Measurements from ENCODE around the gene ALKBH5.

ALKBH5 gene

GRCh38 chr17:18194394-18194793 lies 10.8 kb downstream of the ALKBH5 start:
- no peak for TF ChIP-seq CTCF (IDR thresholded peaks at IDR 0.05; ENCODE audit: low read depth, low read length)
- Histone ChIP-seq H3K4me3 (ENCODE audit: low read depth, low read length) (no peak overlapping the region), H3K27ac (no peak overlapping the region), H3K27me3 (ENCODE audit: insufficient read depth, low read depth, severe bottlenecking) (no peaks in the 10 kb centered on the region), H3K9me3 (ENCODE audit: severe bottlenecking) (no peaks in the 10 kb centered on the region), H3K36me3 (peaks cover 83% of the 10 kb centered on the region)
- no peak for DNase-seq

GRCh38 chr17:18194804-18195203 lies 11.2 kb downstream of the ALKBH5 start:
- Histone ChIP-seq H3K27me3 (ENCODE audit: insufficient read depth, low read depth, severe bottlenecking) (no peaks in the 10 kb centered on the region), H3K36me3 (peaks cover 83% of the 10 kb centered on the region)
- TF ChIP-seq CTCF (IDR thresholded peaks at IDR 0.05; ENCODE audit: low read depth, low read length): no peak

DNA sequence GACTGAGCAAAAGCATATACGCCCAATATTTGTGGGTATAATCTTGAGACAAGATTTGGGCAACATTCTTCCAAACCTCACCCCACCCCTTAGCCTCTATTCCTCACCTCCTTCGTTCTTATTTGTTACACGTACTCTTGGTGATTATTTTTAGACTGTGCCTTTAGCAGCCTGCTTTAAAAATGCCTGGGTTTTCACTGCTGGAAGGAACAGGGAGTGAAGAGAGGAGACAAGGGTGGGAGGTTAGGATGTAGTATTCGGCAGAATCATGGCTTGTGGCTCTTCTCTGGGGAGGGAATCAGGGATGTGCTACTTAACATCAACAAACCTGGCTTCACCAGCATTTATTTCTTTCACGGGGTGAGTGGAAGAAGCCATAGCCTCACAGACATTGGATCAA lies 11.6 kb downstream of the ALKBH5 start:
- TF ChIP-seq CTCF (IDR thresholded peaks at IDR 0.05; ENCODE audit: low read depth, low read length): no peak
- Histone ChIP-seq H3K9me3 (ENCODE audit: severe bottlenecking) (no peaks in the 10 kb centered on the region), H3K4me3 (ENCODE audit: low read depth, low read length) (no peak overlapping the region), H3K27ac (no peak overlapping the region), H3K27me3 (ENCODE audit: insufficient read depth, low read depth, severe bottlenecking) (no peaks in the 10 kb centered on the region), H3K36me3 (peaks cover 81% of the 10 kb centered on the region)
- no peak for DNase-seq

More at GRCh38 chr17:18194804-18195203, 11.2 kb downstream of the ALKBH5 start:
- H3K27ac ChIP-seq: no peak overlapping the region
- no peaks in the 10 kb centered on the region for H3K9me3 ChIP-seq (ENCODE audit: severe bottlenecking)
- no peak for DNase-seq
- no peak overlapping the region for H3K4me3 ChIP-seq (ENCODE audit: low read depth, low read length)

GRCh38 chr17:18197535-18198194 lies 14.0 kb downstream of the ALKBH5 start:
- peaks cover 78% of the 10 kb centered on the region for H3K36me3 ChIP-seq
- no peak for TF ChIP-seq CTCF (IDR thresholded peaks at IDR 0.05; ENCODE audit: low read depth, low read length)
- no peaks in the 10 kb centered on the region for H3K9me3 ChIP-seq (ENCODE audit: severe bottlenecking)
- DNase-seq: no peak
- no peak overlapping the region for H3K27ac ChIP-seq
- H3K4me3 ChIP-seq (ENCODE audit: low read depth, low read length): no peak overlapping the region
- H3K27me3 ChIP-seq (ENCODE audit: insufficient read depth, low read depth, severe bottlenecking): no peaks in the 10 kb centered on the region

DNA sequence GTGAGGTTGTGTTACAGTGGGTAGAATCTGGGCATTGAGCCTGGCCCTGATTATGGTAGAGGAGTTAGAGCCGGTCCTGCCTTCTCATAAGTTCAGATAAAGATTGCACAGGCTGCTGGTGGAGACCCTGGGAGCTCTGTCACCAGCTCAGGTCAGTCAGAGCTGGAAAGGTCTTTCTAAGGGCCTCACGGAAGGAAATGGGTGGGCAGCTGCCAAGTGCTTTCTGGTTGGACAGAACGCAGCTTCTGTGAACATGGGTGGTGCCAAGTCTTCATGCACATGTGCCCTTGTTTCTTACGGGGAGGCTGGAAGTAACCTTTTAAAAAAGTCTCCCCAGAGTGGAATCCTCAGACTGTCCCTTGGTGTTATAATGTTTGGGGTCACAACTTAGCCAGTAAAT lies 14.9 kb downstream of the ALKBH5 start:
- Histone ChIP-seq H3K9me3 (ENCODE audit: severe bottlenecking) (no peaks in the 10 kb centered on the region), H3K27me3 (ENCODE audit: insufficient read depth, low read depth, severe bottlenecking) (no peaks in the 10 kb centered on the region), H3K36me3 (peaks cover 79% of the 10 kb centered on the region), H3K27ac (no peak overlapping the region), H3K4me3 (ENCODE audit: low read depth, low read length) (no peak overlapping the region)
- no peak for TF ChIP-seq CTCF (IDR thresholded peaks at IDR 0.05; ENCODE audit: low read depth, low read length)
- DNase-seq: no peak

DNA sequence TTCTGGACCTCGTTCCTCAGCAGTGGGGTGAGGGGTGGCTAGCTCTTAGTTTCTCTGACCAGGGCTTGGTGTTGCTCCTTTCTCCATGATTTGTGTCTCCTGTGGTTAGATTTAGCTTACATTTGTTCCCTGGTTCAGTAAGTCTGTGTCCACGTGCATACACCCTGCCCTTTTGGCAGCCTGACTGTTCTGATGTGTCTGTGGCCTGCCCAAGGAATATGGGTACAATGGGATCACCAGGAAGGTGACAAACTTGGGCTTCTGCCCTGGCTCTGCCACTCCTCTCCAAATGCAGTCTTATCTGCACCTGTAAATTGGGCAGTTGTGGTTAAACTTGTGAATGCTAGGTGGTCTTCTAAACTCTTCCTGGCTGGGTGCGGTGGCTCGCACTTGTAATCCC lies 17.5 kb downstream of the ALKBH5 start:
- DNase-seq: no peak
- Histone ChIP-seq H3K36me3 (peaks cover 78% of the 10 kb centered on the region), H3K27ac (no peak overlapping the region), H3K27me3 (ENCODE audit: insufficient read depth, low read depth, severe bottlenecking) (no peaks in the 10 kb centered on the region), H3K9me3 (ENCODE audit: severe bottlenecking) (no peaks in the 10 kb centered on the region), H3K4me3 (ENCODE audit: low read depth, low read length) (no peak overlapping the region)
- TF ChIP-seq CTCF (IDR thresholded peaks at IDR 0.05; ENCODE audit: low read depth, low read length): no peak

Data from WERI-Rb-1 (cell line).